22Rv1 (cell line): ENCODE results near the gene C1QTNF3.
"Not testable (repeated sequence)": the region's sequence is repeated elsewhere in the genome, so short reads cannot be mapped to it uniquely, and the experiment has no call there.

ENCODE experiments used
- CTCF ChIP-seq: fragments of 450-650 bp; IDR thresholded peaks from 2 replicates; pipeline ENCODE4 v1.5.1; 2017; ENCODE audit warnings: mild to moderate bottlenecking
- ZFX ChIP-seq: fragments of 450-650 bp; IDR thresholded peaks from 2 replicates; pipeline ENCODE4 v1.6.1; 2017; ENCODE audit warnings: antibody characterized with exemption, borderline replicate concordance

DNA sequence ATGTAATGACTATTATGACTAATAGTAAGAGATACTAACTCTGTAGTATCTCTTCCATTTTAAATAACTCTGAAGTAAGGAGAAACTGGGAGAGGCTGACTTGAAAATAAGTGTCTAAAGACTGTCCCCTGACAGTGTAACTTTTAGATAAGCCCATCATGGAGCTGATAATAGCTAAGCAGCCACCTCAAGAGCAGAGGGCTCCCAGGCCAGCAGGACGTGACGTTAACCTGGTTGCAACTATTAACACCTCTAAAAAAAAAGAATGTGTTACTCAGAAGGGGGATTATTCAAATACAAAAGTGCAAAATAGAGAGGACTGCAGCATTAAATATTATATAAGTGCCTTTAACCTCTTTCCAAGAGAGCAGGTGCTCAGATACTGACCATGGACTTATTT is 34.6 kb upstream of the C1QTNF3 start:
- TF ChIP-seq CTCF, ZFX: not testable (repeated sequence)
